ENCODE data around the gene ALDH1L1. TPM values are rescaled to one million over a fixed set of nuclear protein-coding genes. Genes with fewer than 3 reads are reported as not detected.

The ALDH1L1 gene
- polyA plus RNA-seq, 3 donors, result not detected

- peak overlapping the region in 1 of 7 donors; percentile 47 for H3K27ac Mint-ChIP-seq
- no peak for TF ChIP-seq CTCF (IDR thresholded peaks at IDR 0.05)
- H3K27me3 Mint-ChIP-seq (ENCODE audit: low read depth in 3 of 3), result peaks cover 0 to 6% (median 2%) of the 10 kb centered on the region in 3 donors
- H3K4me1 Mint-ChIP-seq, result no peaks in the 10 kb centered on the region
- no peaks in the 10 kb centered on the region for H3K27me3 ChIP-seq (ENCODE audit: control insufficient read depth in 2 of 2, insufficient read depth in 2 of 2, low read length in 2 of 2)
- H3K79me2 ChIP-seq (ENCODE audit: insufficient read depth, low read length), result no peaks in the 10 kb centered on the region
- H3K36me3 ChIP-seq (replicated peaks in 1 of 2; ENCODE audit: control insufficient read depth in 1 of 2, insufficient read depth in 2 of 2, low read length in 2 of 2), result no peaks in the 10 kb centered on the region
- H3K36me3 Mint-ChIP-seq, result no peaks in the 10 kb centered on the region
- peaks cover 0 to 5% (median 0%) of the 10 kb centered on the region in 7 donors for H3K9me3 Mint-ChIP-seq
- H3K4me3 Mint-ChIP-seq, result no peak overlapping the region
- no peak overlapping the region for H3K9ac ChIP-seq (ENCODE audit: insufficient read depth, low read length, poor library complexity, severe bottlenecking)
- no peaks in the 10 kb centered on the region for H3K9me3 ChIP-seq (replicated peaks in 1 of 2; ENCODE audit: control insufficient read depth in 1 of 2, insufficient read depth in 1 of 2, low read length in 2 of 2)
- H3K4me2 ChIP-seq (replicated peaks; ENCODE audit: extremely low read depth, low read length, poor library complexity, severe bottlenecking), result no peak overlapping the region
- no peaks in the 10 kb centered on the region for H4K20me1 ChIP-seq (ENCODE audit: insufficient read depth, low read length)
- 97% methylated on average over 12 of the region's 13 CpGs for WGBS (ENCODE audit: insufficient coverage)
- intact Hi-C loops (cut with micrococcal nuclease), result no loop called here
- no peak overlapping the region for H2AFZ ChIP-seq (ENCODE audit: insufficient read depth, low read depth, low read length, poor library complexity, severe bottlenecking)
- no peak for DNase-seq
- H3K4me1 ChIP-seq (ENCODE audit: control insufficient read depth in 1 of 2, insufficient read depth in 2 of 2, low read length in 2 of 2), result no peaks in the 10 kb centered on the region
- H3K27ac ChIP-seq (ENCODE audit: low read depth in 1 of 2, low read length in 2 of 2), result no peak overlapping the region
- no peak overlapping the region for H3K4me3 ChIP-seq (replicated peaks in 1 of 3; ENCODE audit: low read depth in 2 of 3, low read length in 3 of 3)
Observed at GRCh38 chr3:126152901-126153694, 27.3 kb downstream of the ALDH1L1 start.

- Histone ChIP-seq H3K4me3 (replicated peaks in 1 of 3; ENCODE audit: low read depth in 2 of 3, low read length in 3 of 3) (no peak overlapping the region), H3K9me3 (replicated peaks in 1 of 2; ENCODE audit: control insufficient read depth in 1 of 2, insufficient read depth in 1 of 2, low read length in 2 of 2) (no peaks in the 10 kb centered on the region), H4K20me1 (ENCODE audit: insufficient read depth, low read length) (no peaks in the 10 kb centered on the region), H3K79me2 (ENCODE audit: insufficient read depth, low read length) (no peaks in the 10 kb centered on the region), H3K4me1 (ENCODE audit: control insufficient read depth in 1 of 2, insufficient read depth in 2 of 2, low read length in 2 of 2) (no peaks in the 10 kb centered on the region), H2AFZ (ENCODE audit: insufficient read depth, low read depth, low read length, poor library complexity, severe bottlenecking) (no peak overlapping the region), H3K9ac (ENCODE audit: insufficient read depth, low read length, poor library complexity, severe bottlenecking) (no peak overlapping the region), H3K27me3 (ENCODE audit: control insufficient read depth in 2 of 2, insufficient read depth in 2 of 2, low read length in 2 of 2) (no peaks in the 10 kb centered on the region), H3K27ac (ENCODE audit: low read depth in 1 of 2, low read length in 2 of 2) (no peak overlapping the region), H3K4me2 (replicated peaks; ENCODE audit: extremely low read depth, low read length, poor library complexity, severe bottlenecking) (no peak overlapping the region), H3K36me3 (replicated peaks in 1 of 2; ENCODE audit: control insufficient read depth in 1 of 2, insufficient read depth in 2 of 2, low read length in 2 of 2) (no peaks in the 10 kb centered on the region)
- peaks cover 0 to 6% (median 2%) of the 10 kb centered on the region in 3 donors for H3K27me3 Mint-ChIP-seq (ENCODE audit: low read depth in 3 of 3)
- peaks cover 0 to 5% (median 0%) of the 10 kb centered on the region in 7 donors for H3K9me3 Mint-ChIP-seq
- no peak for DNase-seq
- H3K36me3 Mint-ChIP-seq, result no peaks in the 10 kb centered on the region
- WGBS (ENCODE audit: insufficient coverage), result 83% methylated on average over 2 of the region's 9 CpGs
- intact Hi-C loops (cut with micrococcal nuclease), result no loop called here
- no peak for TF ChIP-seq CTCF (IDR thresholded peaks at IDR 0.05)
- H3K27ac Mint-ChIP-seq, result no peak overlapping the region
- H3K4me3 Mint-ChIP-seq, result no peak overlapping the region
- H3K4me1 Mint-ChIP-seq, result no peaks in the 10 kb centered on the region
Observed at GRCh38 chr3:126152458-126152857, 27.9 kb downstream of the ALDH1L1 start.
